Right lobe of liver (tissue), 4 donors: Measurements from ENCODE around the gene CAND2.

Experiments used
- POLR2A ChIP-seq: fragments of 450-650 bp; IDR thresholded peaks from one replicate; pipeline ENCODE4 v1.6.1; 2017; ENCODE audit warnings: antibody characterized with exemption, mild to moderate bottlenecking
- TF ChIP-seq, protein P1 (sequence below), 4 donors: fragments of 200-600 bp in 3 of 4; fragments of 450-650 bp in 1 of 4; IDR thresholded peaks; one replicate each; pipeline versions ENCODE4 v1.5.1 to v1.8.0; 2016 to 2022; ENCODE audit warnings: antibody characterized with exemption in 4 of 4, mild to moderate bottlenecking in 2 of 4
- donor health status: DM: no; HTN: no; CAD: no.
- donor health status: DM: no; HTN: no; CAD: no.
- donor health status: DM: no; HTN: yes; CAD: no.

DNA sequence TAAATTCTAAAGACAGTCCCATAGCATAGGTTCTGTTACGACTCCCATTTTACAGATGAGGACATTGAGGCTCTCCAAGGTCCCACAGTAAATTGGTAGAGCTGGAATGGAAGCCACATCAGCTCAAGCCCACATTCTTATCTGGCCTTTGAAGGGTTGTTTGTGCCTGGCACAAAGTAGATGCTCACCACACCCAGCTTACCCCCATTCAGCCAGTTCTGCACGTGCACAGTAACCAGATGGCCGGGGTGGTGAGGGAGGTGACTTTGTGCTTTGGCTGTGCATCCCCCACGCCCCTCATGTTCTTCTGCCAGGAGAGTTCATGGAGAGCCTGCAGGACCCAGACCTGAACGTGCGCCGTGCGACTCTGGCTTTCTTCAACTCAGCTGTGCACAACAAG, 28.7 kb downstream of the CAND2 start:
- TF ChIP-seq, protein P1, sequence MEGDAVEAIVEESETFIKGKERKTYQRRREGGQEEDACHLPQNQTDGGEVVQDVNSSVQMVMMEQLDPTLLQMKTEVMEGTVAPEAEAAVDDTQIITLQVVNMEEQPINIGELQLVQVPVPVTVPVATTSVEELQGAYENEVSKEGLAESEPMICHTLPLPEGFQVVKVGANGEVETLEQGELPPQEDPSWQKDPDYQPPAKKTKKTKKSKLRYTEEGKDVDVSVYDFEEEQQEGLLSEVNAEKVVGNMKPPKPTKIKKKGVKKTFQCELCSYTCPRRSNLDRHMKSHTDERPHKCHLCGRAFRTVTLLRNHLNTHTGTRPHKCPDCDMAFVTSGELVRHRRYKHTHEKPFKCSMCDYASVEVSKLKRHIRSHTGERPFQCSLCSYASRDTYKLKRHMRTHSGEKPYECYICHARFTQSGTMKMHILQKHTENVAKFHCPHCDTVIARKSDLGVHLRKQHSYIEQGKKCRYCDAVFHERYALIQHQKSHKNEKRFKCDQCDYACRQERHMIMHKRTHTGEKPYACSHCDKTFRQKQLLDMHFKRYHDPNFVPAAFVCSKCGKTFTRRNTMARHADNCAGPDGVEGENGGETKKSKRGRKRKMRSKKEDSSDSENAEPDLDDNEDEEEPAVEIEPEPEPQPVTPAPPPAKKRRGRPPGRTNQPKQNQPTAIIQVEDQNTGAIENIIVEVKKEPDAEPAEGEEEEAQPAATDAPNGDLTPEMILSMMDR (IDR thresholded peaks at IDR 0.05): no peak
- TF ChIP-seq POLR2A: no peak
